Mammary epithelial cell (primary cell): ENCODE data around the gene OR2T11.

Source experiments
- CTCF ChIP-seq, 2 donors: IDR thresholded peaks in 1 of 2; conservative IDR thresholded peaks in 1 of 2; 2 replicates each; pipeline ENCODE4 v1.5.1; 2011 to 2012; ENCODE audit warnings: inconsistent platforms in 2 of 2, low read length in 2 of 2, mild to moderate bottlenecking in 2 of 2, control low read depth in 1 of 2, low read depth in 1 of 2; ENCODE audit not compliant: insufficient read depth in 1 of 2; ENCODE audit errors: extremely low read depth in 1 of 2
- EZH2 ChIP-seq: IDR thresholded peaks from 2 replicates; pipeline ENCODE4 v1.6.1; 2012; ENCODE audit warnings: low read length, inconsistent platforms, borderline replicate concordance

GRCh38 chr1:248590055-248590454, 44.8 kb downstream of the OR2T11 start:
- TF ChIP-seq CTCF (conservative IDR thresholded peaks at IDR 0.05 in 1 of 2, IDR thresholded peaks at IDR 0.05 in 1 of 2; ENCODE audit: extremely low read depth in 1 of 2, insufficient read depth in 1 of 2, low read depth in 1 of 2, low read length in 2 of 2) (no peak), EZH2 (no peak)
